HuH-7.5 (cell line): ENCODE measurements around the gene GDPD4.

Source experiments
- DNase-seq: peaks from one replicate; pipeline ENCODE4 v3.0.0; 2011; ENCODE audit warnings: low spot score

GDPD4 gene

GRCh38 chr11:77294040-77294439 is 7.4 kb downstream of the GDPD4 start:
- no peak for DNase-seq

- no peak for DNase-seq
Measured at GRCh38 chr11:77289737-77290136, 11.7 kb downstream of the GDPD4 start.

- no peak for DNase-seq
Measured at GRCh38 chr11:77287615-77288273, 13.7 kb downstream of the GDPD4 start.

- no peak for DNase-seq
Measured at GRCh38 chr11:77287136-77287535, 14.3 kb downstream of the GDPD4 start.

- no peak for DNase-seq
Measured at GRCh38 chr11:77284476-77285468, 16.7 kb downstream of the GDPD4 start.

- no peak for DNase-seq
Measured at GRCh38 chr11:77283101-77283500, 18.4 kb downstream of the GDPD4 start.

- DNase-seq, result no peak
Measured at GRCh38 chr11:77278595-77279506, 22.6 kb downstream of the GDPD4 start.

- DNase-seq, result no peak
Measured at GRCh38 chr11:77276271-77276670, 25.2 kb downstream of the GDPD4 start.

- DNase-seq, result no peak
Measured at GRCh38 chr11:77270921-77271320, 30.6 kb downstream of the GDPD4 start.

GRCh38 chr11:77269484-77270123 is 31.9 kb downstream of the GDPD4 start:
- DNase-seq, result no peak

GRCh38 chr11:77267962-77268361 is 33.5 kb downstream of the GDPD4 start:
- DNase-seq, result no peak

- no peak for DNase-seq
Measured at GRCh38 chr11:77266766-77267165, 34.7 kb downstream of the GDPD4 start.

GRCh38 chr11:77262803-77263202 is 38.7 kb downstream of the GDPD4 start:
- DNase-seq, result no peak

GRCh38 chr11:77259641-77260040 is 41.8 kb downstream of the GDPD4 start:
- DNase-seq, result no peak

- DNase-seq, result no peak
Measured at GRCh38 chr11:77253690-77254089, 47.8 kb downstream of the GDPD4 start.

GRCh38 chr11:77252555-77253270 is 48.8 kb downstream of the GDPD4 start:
- no peak for DNase-seq

- DNase-seq, result no peak
Measured at GRCh38 chr11:77250881-77251640, 50.4 kb downstream of the GDPD4 start.

GRCh38 chr11:77249427-77249826 is 52.1 kb downstream of the GDPD4 start:
- DNase-seq, result no peak

- no peak for DNase-seq
Measured at GRCh38 chr11:77244277-77245027, 57.0 kb downstream of the GDPD4 start.
